ENCODE data around the gene SEMA5B. TPM values are rescaled to one million over a fixed set of nuclear protein-coding genes. Genes with fewer than 3 reads are reported as not detected.
A peak's percentile ranks its signal among the peaks of the same experiment; 100 is the strongest.

Gene SEMA5B
- total RNA-seq, 2 donors from 2014 or later = 0.14 to 3.2 TPM

- ATAC-seq (ENCODE audit: insufficient number of reproducible peaks, low FRiP score, low read depth) (no peak), DNase-seq (ENCODE audit: low spot score) (no peak)
- TF ChIP-seq CTCF (IDR thresholded peaks at IDR 0.05) = no peak
- H3K4me1 ChIP-seq (ENCODE audit: control insufficient read depth in 1 of 2, low read depth in 2 of 2) = peaks cover 0 to under 1% of the 10 kb centered on the region in 2 donors
- H3K4me3 ChIP-seq = no peak overlapping the region
- no peak overlapping the region for H3K27ac ChIP-seq
- no peaks in the 10 kb centered on the region for H3K27me3 ChIP-seq (replicated peaks; ENCODE audit: insufficient read depth)
- no peaks in the 10 kb centered on the region for H3K36me3 ChIP-seq
- H3K9me3 ChIP-seq = no peaks in the 10 kb centered on the region
These were observed 6.9 kb downstream of the SEMA5B start for GRCh38 chr3:123020709-123021108.

GRCh38 chr3:123019591-123019990 lies 8.0 kb downstream of the SEMA5B start:
- H3K27me3 ChIP-seq (replicated peaks; ENCODE audit: insufficient read depth) = no peaks in the 10 kb centered on the region
- H3K27ac ChIP-seq = no peak overlapping the region
- no peak for TF ChIP-seq CTCF (IDR thresholded peaks at IDR 0.05)
- H3K36me3 ChIP-seq = no peaks in the 10 kb centered on the region
- no peak for ATAC-seq (ENCODE audit: insufficient number of reproducible peaks, low FRiP score, low read depth)
- H3K9me3 ChIP-seq = no peaks in the 10 kb centered on the region
- H3K4me3 ChIP-seq = no peak overlapping the region
- no peaks in the 10 kb centered on the region for H3K4me1 ChIP-seq (ENCODE audit: control insufficient read depth in 1 of 2, low read depth in 2 of 2)
- DNase-seq (ENCODE audit: low spot score) = no peak

- ATAC-seq (ENCODE audit: insufficient number of reproducible peaks, low FRiP score, low read depth) = no peak
- TF ChIP-seq CTCF (IDR thresholded peaks at IDR 0.05) = no peak
- DNase-seq (ENCODE audit: low spot score) = no peak
- Histone ChIP-seq H3K27me3 (replicated peaks; ENCODE audit: insufficient read depth) (no peaks in the 10 kb centered on the region), H3K9me3 (no peaks in the 10 kb centered on the region), H3K36me3 (no peaks in the 10 kb centered on the region), H3K4me3 (no peak overlapping the region), H3K27ac (no peak overlapping the region), H3K4me1 (ENCODE audit: control insufficient read depth in 1 of 2, low read depth in 2 of 2) (no peaks in the 10 kb centered on the region)
These were observed 8.4 kb downstream of the SEMA5B start for GRCh38 chr3:123019161-123019560.

GRCh38 chr3:123018683-123019082 lies 8.9 kb downstream of the SEMA5B start:
- Histone ChIP-seq H3K27me3 (replicated peaks; ENCODE audit: insufficient read depth) (no peaks in the 10 kb centered on the region), H3K27ac (no peak overlapping the region), H3K9me3 (no peaks in the 10 kb centered on the region), H3K4me1 (ENCODE audit: control insufficient read depth in 1 of 2, low read depth in 2 of 2) (no peaks in the 10 kb centered on the region), H3K4me3 (no peak overlapping the region), H3K36me3 (no peaks in the 10 kb centered on the region)
- no peak for TF ChIP-seq CTCF (IDR thresholded peaks at IDR 0.05)
- ATAC-seq (ENCODE audit: insufficient number of reproducible peaks, low FRiP score, low read depth) = peak; percentile 16
- DNase-seq (ENCODE audit: low spot score) = no peak

GRCh38 chr3:123015596-123015995 lies 12.0 kb downstream of the SEMA5B start:
- H3K27me3 ChIP-seq (replicated peaks; ENCODE audit: insufficient read depth) = no peaks in the 10 kb centered on the region
- no peak for DNase-seq (ENCODE audit: low spot score)

More at GRCh38 chr3:123015596-123015995, 12.0 kb downstream of the SEMA5B start:
- Histone ChIP-seq H3K36me3 (no peaks in the 10 kb centered on the region), H3K9me3 (no peaks in the 10 kb centered on the region), H3K27ac (no peak overlapping the region), H3K4me1 (ENCODE audit: control insufficient read depth in 1 of 2, low read depth in 2 of 2) (no peaks in the 10 kb centered on the region), H3K4me3 (no peak overlapping the region)
- no peak for TF ChIP-seq CTCF (IDR thresholded peaks at IDR 0.05)
- ATAC-seq (ENCODE audit: insufficient number of reproducible peaks, low FRiP score, low read depth) = no peak

Data from thoracic aorta (tissue), 2 donors.